ENCODE measurements around the gene DYNC1I1.
A peak's percentile ranks its signal among the peaks of the same experiment; 100 is the strongest.
"Not testable (repeated sequence)": the region's sequence is repeated elsewhere in the genome, so short reads cannot be mapped to it uniquely, and the experiment has no call there.

The DYNC1I1 gene

GRCh38 chr7:95916573-95917297 is 144.4 kb downstream of the DYNC1I1 start:
- DNase-seq, result peak; percentile 83

- no peak for DNase-seq
Observed at GRCh38 chr7:95917634-95918033, 145.3 kb downstream of the DYNC1I1 start.

GRCh38 chr7:95919556-95919955 is 147.2 kb downstream of the DYNC1I1 start:
- no peak for DNase-seq

GRCh38 chr7:95921543-95921942 is 149.2 kb downstream of the DYNC1I1 start:
- no peak for DNase-seq

- no peak for DNase-seq
Observed at GRCh38 chr7:95922191-95922590, 149.8 kb downstream of the DYNC1I1 start.

GRCh38 chr7:95925236-95925635 is 152.9 kb downstream of the DYNC1I1 start:
- no peak for DNase-seq

GRCh38 chr7:95925971-95926370 is 153.6 kb downstream of the DYNC1I1 start:
- DNase-seq, result no peak

- DNase-seq, result no peak
Observed at GRCh38 chr7:95927756-95928155, 155.4 kb downstream of the DYNC1I1 start.

- no peak for DNase-seq
Observed at GRCh38 chr7:95929710-95930280, 157.4 kb downstream of the DYNC1I1 start.

GRCh38 chr7:95931460-95932232 is 159.3 kb downstream of the DYNC1I1 start:
- DNase-seq, result no peak

GRCh38 chr7:95933618-95934017 is 161.3 kb downstream of the DYNC1I1 start:
- no peak for DNase-seq

GRCh38 chr7:95944867-95945266 is 172.5 kb downstream of the DYNC1I1 start:
- DNase-seq, result not testable (repeated sequence)

GRCh38 chr7:95950698-95951097 is 178.3 kb downstream of the DYNC1I1 start:
- no peak for DNase-seq

- no peak for DNase-seq
Observed at GRCh38 chr7:95951531-95951930, 179.2 kb downstream of the DYNC1I1 start.

- no peak for DNase-seq
Observed at GRCh38 chr7:95951997-95952795, 179.8 kb downstream of the DYNC1I1 start.

GRCh38 chr7:95952851-95953250 is 180.5 kb downstream of the DYNC1I1 start:
- DNase-seq, result no peak

GRCh38 chr7:95955748-95956147 is 183.4 kb downstream of the DYNC1I1 start:
- DNase-seq, result no peak

- no peak for DNase-seq
Observed at GRCh38 chr7:95957510-95957909, 185.2 kb downstream of the DYNC1I1 start.

- no peak for DNase-seq
Observed at GRCh38 chr7:95960706-95961244, 188.4 kb downstream of the DYNC1I1 start.

- DNase-seq, result no peak
Observed at GRCh38 chr7:95963446-95963990, 191.2 kb downstream of the DYNC1I1 start.

GRCh38 chr7:95971716-95972115 is 199.4 kb downstream of the DYNC1I1 start:
- DNase-seq, result no peak

GRCh38 chr7:95972523-95972922 is 200.2 kb downstream of the DYNC1I1 start:
- DNase-seq, result no peak

- DNase-seq, result no peak
Observed at GRCh38 chr7:95974108-95974507, 201.8 kb downstream of the DYNC1I1 start.
